ENCODE results near the gene RAD23A.

- TF ChIP-seq CTCF (conservative IDR thresholded peaks at IDR 0.05): no peak
- TF ChIP-seq ZFX (IDR thresholded peaks at IDR 0.05): no peak
These were observed 38.5 kb upstream of the RAD23A start for GRCh38 chr19:12907166-12907565.

All from C4-2B (cell line).